ENCODE measurements around the gene DYNC2H1.

The DYNC2H1 gene

DNA sequence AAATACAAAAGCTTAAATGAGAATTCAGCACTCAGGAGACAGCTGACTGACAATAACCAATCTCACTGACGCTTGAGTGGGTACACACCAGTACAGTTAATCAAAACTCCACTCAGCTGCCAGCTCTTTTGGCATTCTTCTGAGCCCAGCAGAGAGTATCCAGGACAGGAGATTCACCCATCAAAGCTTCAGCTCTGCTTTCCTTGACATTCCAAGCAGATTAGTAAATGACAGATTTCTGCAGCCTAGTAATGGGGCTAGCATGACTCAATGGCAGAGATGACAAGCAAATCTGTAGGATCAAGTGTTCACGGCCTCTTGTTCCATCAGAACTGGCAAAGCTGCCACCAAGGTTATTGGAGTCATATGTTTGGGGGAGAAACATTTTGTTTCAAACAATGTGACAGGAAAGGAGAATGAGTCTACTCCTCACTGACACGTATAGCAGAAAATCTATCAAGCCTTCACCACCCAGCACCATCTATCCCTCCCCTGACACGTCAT lies 420.0 kb downstream of the DYNC2H1 start:
- TF ChIP-seq, protein P1, sequence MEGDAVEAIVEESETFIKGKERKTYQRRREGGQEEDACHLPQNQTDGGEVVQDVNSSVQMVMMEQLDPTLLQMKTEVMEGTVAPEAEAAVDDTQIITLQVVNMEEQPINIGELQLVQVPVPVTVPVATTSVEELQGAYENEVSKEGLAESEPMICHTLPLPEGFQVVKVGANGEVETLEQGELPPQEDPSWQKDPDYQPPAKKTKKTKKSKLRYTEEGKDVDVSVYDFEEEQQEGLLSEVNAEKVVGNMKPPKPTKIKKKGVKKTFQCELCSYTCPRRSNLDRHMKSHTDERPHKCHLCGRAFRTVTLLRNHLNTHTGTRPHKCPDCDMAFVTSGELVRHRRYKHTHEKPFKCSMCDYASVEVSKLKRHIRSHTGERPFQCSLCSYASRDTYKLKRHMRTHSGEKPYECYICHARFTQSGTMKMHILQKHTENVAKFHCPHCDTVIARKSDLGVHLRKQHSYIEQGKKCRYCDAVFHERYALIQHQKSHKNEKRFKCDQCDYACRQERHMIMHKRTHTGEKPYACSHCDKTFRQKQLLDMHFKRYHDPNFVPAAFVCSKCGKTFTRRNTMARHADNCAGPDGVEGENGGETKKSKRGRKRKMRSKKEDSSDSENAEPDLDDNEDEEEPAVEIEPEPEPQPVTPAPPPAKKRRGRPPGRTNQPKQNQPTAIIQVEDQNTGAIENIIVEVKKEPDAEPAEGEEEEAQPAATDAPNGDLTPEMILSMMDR (IDR thresholded peaks at IDR 0.05; ENCODE audit: low read depth, low read length, missing control alignments), result no peak
- in situ Hi-C loops (cut with HindIII; ENCODE audit: low sequenced_read_pairs), result loop anchor here (5.0 kb wide), 1 partner anchor 53 kb away; no protein-coding TSS in a partner anchor
- H3K4me3 ChIP-seq (ENCODE audit: low read depth, low read length), result no peak overlapping the region
- DNase-seq (ENCODE audit: low read depth), result no peak

Data from astrocyte of the cerebellum (primary cell).